SK-N-SH treated with all-trans-retinoic acid at 6 μM for 48 hours (cell line): ENCODE results near the gene DNPH1.

Experiments
- ATAC-seq: fragments of 200-7000 bp; cut with Tn5 transposase; 3 replicates; pipeline ENCODE4 v1.9.1; 2020; ENCODE audit warnings: mild to moderate bottlenecking, moderate library complexity
- ARNTL ChIP-seq: fragments of 450-650 bp; formaldehyde crosslinking; IDR thresholded peaks from 2 replicates; pipeline ENCODE4 v1.5.0; 2020; ENCODE audit warnings: low read depth, mild to moderate bottlenecking, moderate library complexity, borderline replicate concordance
- BACH2 ChIP-seq: fragments of 250-450 bp; sonication (Bioruptor Pico); IDR thresholded peaks from 2 replicates; pipeline ENCODE4 v1.9.0; 2021; ENCODE audit warnings: mild to moderate bottlenecking, borderline replicate concordance
- CSDC2 ChIP-seq: fragments of 250-450 bp; sonication (Bioruptor Pico); IDR thresholded peaks from 2 replicates; pipeline ENCODE4 v1.5.0; 2020; ENCODE audit warnings: mild to moderate bottlenecking, moderate library complexity
- ESRRG ChIP-seq: fragments of 250-450 bp; sonication (Bioruptor Pico); IDR thresholded peaks from 2 replicates; pipeline ENCODE4 v1.6.1; 2021; ENCODE audit warnings: mild to moderate bottlenecking
- GLIS3 ChIP-seq: fragments of 250-450 bp; sonication (Bioruptor Pico); IDR thresholded peaks from 2 replicates; pipeline ENCODE4 v1.5.0; 2020; ENCODE audit warnings: mild to moderate bottlenecking, moderate library complexity
- ISL1 ChIP-seq: fragments of 250-450 bp; sonication (Bioruptor Pico); IDR thresholded peaks from 2 replicates; pipeline ENCODE4 v2.1.2; 2022; ENCODE audit warnings: mild to moderate bottlenecking, moderate library complexity
- OSR1 ChIP-seq: fragments of 250-450 bp; sonication (Bioruptor Pico); IDR thresholded peaks from 2 replicates; pipeline ENCODE4 v1.8.0; 2022; ENCODE audit warnings: moderate library complexity, mild to moderate bottlenecking, inconsistent platforms
- PPARA ChIP-seq: fragments of 250-450 bp; sonication (Bioruptor Pico); IDR thresholded peaks from 2 replicates; pipeline ENCODE4 v1.5.0; 2020; ENCODE audit warnings: mild to moderate bottlenecking, borderline replicate concordance
- RARB ChIP-seq: fragments of 250-450 bp; sonication (Bioruptor Pico); IDR thresholded peaks from 2 replicates; pipeline ENCODE4 v1.8.0; 2021; ENCODE audit warnings: mild to moderate bottlenecking, moderate library complexity
- SNAI2 ChIP-seq: fragments of 250-450 bp; sonication (Bioruptor Pico); IDR thresholded peaks from 2 replicates; pipeline ENCODE4 v1.5.0; 2020; ENCODE audit warnings: mild to moderate bottlenecking, moderate library complexity
- TCF4 ChIP-seq: fragments of 250-450 bp; sonication (Bioruptor Pico); IDR thresholded peaks from 2 replicates; pipeline ENCODE4 v1.8.0; 2021; ENCODE audit warnings: mild to moderate bottlenecking, moderate library complexity, borderline replicate concordance
- ZC3H10 ChIP-seq: fragments of 250-450 bp; sonication (Bioruptor Pico); IDR thresholded peaks from 2 replicates; pipeline ENCODE4 v1.5.1; 2021; ENCODE audit warnings: mild to moderate bottlenecking, moderate library complexity
- ZFP3 ChIP-seq: fragments of 250-450 bp; sonication (Bioruptor Pico); IDR thresholded peaks from 2 replicates; pipeline ENCODE4 v1.5.0; 2020; ENCODE audit warnings: mild to moderate bottlenecking, moderate library complexity
- ZFP30 ChIP-seq: fragments of 450-650 bp; formaldehyde crosslinking; IDR thresholded peaks from 2 replicates; pipeline ENCODE4 v1.5.0; 2022; ENCODE audit warnings: mild to moderate bottlenecking, moderate library complexity
- ZNF565 ChIP-seq: fragments of 450-650 bp; formaldehyde crosslinking; conservative IDR thresholded peaks from 2 replicates; pipeline ENCODE4 v1.5.0; 2020; ENCODE audit warnings: low read depth, mild to moderate bottlenecking, moderate library complexity
- ZNF70 ChIP-seq: fragments of 450-650 bp; formaldehyde crosslinking; IDR thresholded peaks from 2 replicates; pipeline ENCODE4 v1.5.0; 2020; ENCODE audit warnings: mild to moderate bottlenecking, moderate library complexity
- ZNF8 ChIP-seq: fragments of 450-650 bp; formaldehyde crosslinking; IDR thresholded peaks from 2 replicates; pipeline ENCODE4 v1.5.0; 2020; ENCODE audit warnings: mild to moderate bottlenecking, moderate library complexity
- TF ChIP-seq, protein P1 (sequence below): fragments of 250-450 bp; sonication (Bioruptor Pico); IDR thresholded peaks from 2 replicates; pipeline ENCODE4 v1.5.0; 2020; ENCODE audit warnings: mild to moderate bottlenecking, moderate library complexity
- TF ChIP-seq, protein P2 (sequence below): fragments of 250-450 bp; sonication (Bioruptor Pico); IDR thresholded peaks from 2 replicates; pipeline ENCODE4 v1.8.0; 2020; ENCODE audit warnings: mild to moderate bottlenecking, moderate library complexity, borderline replicate concordance
- TF ChIP-seq, protein P3 (sequence below): fragments of 250-450 bp; sonication (Bioruptor Pico); IDR thresholded peaks from 2 replicates; pipeline ENCODE4 v1.5.1; 2021; ENCODE audit warnings: mild to moderate bottlenecking, moderate library complexity

Gene DNPH1

DNA sequence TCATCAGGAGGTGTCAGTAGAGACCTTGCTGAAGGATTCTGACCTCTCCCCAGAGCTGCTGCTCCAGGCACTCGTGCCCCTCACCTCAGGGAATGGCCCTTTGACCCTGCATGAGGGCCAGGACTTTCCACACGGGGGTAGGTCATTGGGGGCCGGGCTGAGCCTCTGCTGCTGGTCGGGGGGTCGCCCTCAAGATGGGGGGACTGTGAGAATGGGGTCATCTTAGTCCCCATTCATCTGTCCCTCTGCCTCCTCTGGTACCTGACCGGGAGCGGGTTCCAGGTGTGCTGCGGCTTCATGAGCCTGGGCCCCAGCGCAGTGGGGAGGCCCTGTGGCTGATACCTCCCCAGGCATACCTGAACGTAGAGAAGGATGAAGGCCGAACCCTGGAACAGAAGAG, 15.8 kb downstream of the DNPH1 start:
- TF ChIP-seq BACH2 (CRISPR knock-in tag) (no peak), ZFP30 (CRISPR knock-in tag) (no peak)
- TF ChIP-seq, protein P1, sequence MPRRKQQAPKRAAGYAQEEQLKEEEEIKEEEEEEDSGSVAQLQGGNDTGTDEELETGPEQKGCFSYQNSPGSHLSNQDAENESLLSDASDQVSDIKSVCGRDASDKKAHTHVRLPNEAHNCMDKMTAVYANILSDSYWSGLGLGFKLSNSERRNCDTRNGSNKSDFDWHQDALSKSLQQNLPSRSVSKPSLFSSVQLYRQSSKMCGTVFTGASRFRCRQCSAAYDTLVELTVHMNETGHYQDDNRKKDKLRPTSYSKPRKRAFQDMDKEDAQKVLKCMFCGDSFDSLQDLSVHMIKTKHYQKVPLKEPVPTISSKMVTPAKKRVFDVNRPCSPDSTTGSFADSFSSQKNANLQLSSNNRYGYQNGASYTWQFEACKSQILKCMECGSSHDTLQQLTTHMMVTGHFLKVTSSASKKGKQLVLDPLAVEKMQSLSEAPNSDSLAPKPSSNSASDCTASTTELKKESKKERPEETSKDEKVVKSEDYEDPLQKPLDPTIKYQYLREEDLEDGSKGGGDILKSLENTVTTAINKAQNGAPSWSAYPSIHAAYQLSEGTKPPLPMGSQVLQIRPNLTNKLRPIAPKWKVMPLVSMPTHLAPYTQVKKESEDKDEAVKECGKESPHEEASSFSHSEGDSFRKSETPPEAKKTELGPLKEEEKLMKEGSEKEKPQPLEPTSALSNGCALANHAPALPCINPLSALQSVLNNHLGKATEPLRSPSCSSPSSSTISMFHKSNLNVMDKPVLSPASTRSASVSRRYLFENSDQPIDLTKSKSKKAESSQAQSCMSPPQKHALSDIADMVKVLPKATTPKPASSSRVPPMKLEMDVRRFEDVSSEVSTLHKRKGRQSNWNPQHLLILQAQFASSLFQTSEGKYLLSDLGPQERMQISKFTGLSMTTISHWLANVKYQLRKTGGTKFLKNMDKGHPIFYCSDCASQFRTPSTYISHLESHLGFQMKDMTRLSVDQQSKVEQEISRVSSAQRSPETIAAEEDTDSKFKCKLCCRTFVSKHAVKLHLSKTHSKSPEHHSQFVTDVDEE = no peak
- no peak for ATAC-seq

DNA sequence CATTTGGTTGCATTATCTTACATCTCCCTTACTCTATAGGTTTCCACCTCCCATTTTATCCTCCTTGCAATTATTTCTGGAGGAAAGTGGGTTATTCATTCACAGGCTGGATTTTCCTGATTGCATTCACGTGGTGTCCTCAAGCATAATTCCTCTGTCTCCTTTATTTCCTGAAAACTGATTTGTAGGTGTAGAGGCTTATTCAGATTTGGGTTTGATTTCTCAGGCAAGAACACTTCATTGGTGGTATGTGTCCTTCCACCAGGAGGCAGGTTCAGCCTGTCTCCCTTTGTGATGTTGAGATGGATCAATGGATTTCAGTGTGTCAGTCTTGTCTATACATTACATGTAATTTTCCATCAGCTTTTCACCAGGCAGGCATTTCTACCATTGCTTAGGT, 17.3 kb downstream of the DNPH1 start:
- ATAC-seq = no peak
- no peak for TF ChIP-seq ZFP30 (CRISPR knock-in tag)
- no peak for TF ChIP-seq GLIS3 (CRISPR knock-in tag)
- TF ChIP-seq ARNTL = no peak
- TF ChIP-seq, protein P2, sequence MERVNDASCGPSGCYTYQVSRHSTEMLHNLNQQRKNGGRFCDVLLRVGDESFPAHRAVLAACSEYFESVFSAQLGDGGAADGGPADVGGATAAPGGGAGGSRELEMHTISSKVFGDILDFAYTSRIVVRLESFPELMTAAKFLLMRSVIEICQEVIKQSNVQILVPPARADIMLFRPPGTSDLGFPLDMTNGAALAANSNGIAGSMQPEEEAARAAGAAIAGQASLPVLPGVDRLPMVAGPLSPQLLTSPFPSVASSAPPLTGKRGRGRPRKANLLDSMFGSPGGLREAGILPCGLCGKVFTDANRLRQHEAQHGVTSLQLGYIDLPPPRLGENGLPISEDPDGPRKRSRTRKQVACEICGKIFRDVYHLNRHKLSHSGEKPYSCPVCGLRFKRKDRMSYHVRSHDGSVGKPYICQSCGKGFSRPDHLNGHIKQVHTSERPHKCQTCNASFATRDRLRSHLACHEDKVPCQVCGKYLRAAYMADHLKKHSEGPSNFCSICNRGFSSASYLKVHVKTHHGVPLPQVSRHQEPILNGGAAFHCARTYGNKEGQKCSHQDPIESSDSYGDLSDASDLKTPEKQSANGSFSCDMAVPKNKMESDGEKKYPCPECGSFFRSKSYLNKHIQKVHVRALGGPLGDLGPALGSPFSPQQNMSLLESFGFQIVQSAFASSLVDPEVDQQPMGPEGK (CRISPR knock-in tag) = no peak
- no peak for TF ChIP-seq ISL1 (CRISPR knock-in tag)
- no peak for TF ChIP-seq OSR1 (CRISPR knock-in tag)
- no peak for TF ChIP-seq ZFP3 (CRISPR knock-in tag)
- no peak for TF ChIP-seq PPARA
- TF ChIP-seq ZNF8 (CRISPR knock-in tag) = no peak

DNA sequence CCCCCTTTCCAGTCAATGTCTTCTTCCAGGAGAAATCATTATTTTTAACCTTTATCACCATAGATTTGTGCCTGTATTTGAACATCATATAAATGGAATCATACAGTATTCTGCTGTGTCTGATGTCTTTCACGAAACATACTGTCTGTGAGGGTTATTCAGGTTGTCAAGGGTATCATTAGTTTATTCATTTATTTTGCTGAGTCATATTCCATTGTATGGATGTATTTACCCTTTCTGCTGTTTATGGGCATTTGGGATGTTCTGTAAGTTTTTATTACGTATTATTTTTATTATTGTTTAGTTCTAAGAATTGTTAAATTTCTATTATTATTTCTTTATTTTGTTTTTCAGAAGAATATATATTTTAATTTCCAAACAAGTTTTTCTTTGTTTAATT, 22.0 kb downstream of the DNPH1 start:
- TF ChIP-seq CSDC2 (CRISPR knock-in tag) (no peak), PPARA (no peak), TCF4 (CRISPR knock-in tag) (no peak), ARNTL (no peak), ZC3H10 (no peak), SNAI2 (CRISPR knock-in tag) (no peak), ZNF8 (CRISPR knock-in tag) (no peak)
- TF ChIP-seq, protein P3, sequence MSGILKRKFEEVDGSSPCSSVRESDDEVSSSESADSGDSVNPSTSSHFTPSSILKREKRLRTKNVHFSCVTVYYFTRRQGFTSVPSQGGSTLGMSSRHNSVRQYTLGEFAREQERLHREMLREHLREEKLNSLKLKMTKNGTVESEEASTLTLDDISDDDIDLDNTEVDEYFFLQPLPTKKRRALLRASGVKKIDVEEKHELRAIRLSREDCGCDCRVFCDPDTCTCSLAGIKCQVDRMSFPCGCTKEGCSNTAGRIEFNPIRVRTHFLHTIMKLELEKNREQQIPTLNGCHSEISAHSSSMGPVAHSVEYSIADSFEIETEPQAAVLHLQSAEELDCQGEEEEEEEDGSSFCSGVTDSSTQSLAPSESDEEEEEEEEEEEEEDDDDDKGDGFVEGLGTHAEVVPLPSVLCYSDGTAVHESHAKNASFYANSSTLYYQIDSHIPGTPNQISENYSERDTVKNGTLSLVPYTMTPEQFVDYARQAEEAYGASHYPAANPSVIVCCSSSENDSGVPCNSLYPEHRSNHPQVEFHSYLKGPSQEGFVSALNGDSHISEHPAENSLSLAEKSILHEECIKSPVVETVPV (CRISPR knock-in tag) = no peak
- TF ChIP-seq, all 23 proteins: peak for 0
- ATAC-seq = no peak

DNA sequence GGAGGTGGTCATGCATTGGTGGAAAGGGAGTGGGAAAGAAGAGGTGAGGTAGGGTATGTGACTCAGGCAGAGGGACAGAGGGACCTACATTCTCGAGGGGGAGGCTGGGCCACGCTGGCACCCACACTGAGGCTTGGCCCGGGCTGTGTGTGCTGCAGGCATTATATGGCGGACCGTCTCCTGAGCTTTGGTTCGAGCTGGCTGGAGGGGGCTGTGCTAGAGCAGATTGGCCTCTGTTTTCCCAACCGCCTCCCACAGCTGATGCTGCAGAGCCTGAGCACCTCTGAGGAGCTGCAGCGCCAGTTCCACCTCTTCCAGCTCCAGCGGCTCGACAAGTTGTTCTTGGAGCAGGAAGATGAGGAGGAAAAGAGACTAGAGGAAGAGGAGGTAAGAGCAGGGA, 23.4 kb downstream of the DNPH1 start:
- ATAC-seq = no peak

DNA sequence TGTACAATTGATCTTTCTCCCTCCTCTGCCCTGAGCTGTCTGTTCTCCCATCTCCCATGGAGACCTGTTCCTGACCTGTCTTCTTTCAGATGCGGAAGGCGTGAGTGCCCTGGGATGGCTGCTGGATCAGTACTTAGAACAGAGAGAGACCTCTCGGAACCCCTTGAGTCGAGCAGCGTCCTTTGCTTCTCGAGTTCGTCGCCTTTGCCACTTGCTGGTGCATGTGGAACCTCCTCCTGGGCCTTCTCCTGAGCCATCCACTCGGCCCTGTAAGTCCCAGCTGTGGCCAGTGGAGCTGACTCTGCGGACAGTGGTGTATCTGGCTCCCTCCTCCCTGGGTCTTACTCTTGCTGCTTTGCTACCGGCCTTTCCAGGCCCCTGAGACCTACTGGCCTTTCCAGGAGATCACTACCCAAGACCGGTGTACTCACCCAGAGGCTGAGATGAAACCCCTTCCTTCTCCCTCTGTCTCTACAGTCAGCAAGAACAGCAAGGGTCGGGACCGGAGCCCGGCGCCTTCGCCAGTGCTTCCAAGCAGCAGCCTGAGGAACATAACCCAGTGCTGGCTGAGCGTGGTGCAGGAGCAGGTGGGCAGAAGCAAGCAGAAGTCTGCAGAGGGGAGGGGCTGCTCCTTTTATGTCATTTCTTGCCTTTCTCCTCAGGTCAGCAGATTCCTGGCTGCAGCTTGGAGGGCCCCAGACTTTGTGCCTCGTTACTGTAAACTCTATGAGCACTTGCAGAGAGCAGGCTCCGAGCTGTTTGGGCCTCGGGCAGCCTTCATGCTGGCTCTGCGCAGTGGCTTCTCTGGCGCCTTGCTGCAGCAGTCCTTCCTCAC, 24.8 kb downstream of the DNPH1 start:
- ATAC-seq = no peak
- TF ChIP-seq PPARA (no peak), BACH2 (CRISPR knock-in tag) (no peak), ZFP30 (CRISPR knock-in tag) (no peak), ARNTL (no peak), CSDC2 (CRISPR knock-in tag) (no peak), ESRRG (no peak), ZNF565 (CRISPR knock-in tag) (no peak), GLIS3 (CRISPR knock-in tag) (no peak), ISL1 (CRISPR knock-in tag) (no peak), ZNF70 (no peak), ZC3H10 (no peak)
- TF ChIP-seq, protein P1 = no peak
- TF ChIP-seq, protein P3 (CRISPR knock-in tag) = no peak

More for the DNA sequence above, 23.4 kb downstream of the DNPH1 start:
- TF ChIP-seq RARB (no peak), OSR1 (CRISPR knock-in tag) (no peak), ISL1 (CRISPR knock-in tag) (no peak), ESRRG (no peak), BACH2 (CRISPR knock-in tag) (no peak), ZNF70 (no peak), ZFP3 (CRISPR knock-in tag) (no peak), SNAI2 (CRISPR knock-in tag) (no peak), ARNTL (no peak), ZFP30 (CRISPR knock-in tag) (no peak), TCF4 (CRISPR knock-in tag) (no peak)
